HG02610 (cell line): ENCODE results near the gene NECTIN1.

Experiments used
- ATAC-seq: cut with Tn5 transposase; IDR thresholded peaks from one replicate; pipeline ENCODE4 v1.9.1; 2021; ENCODE audit warnings: mild to moderate bottlenecking, moderate library complexity; ENCODE audit not compliant: unreplicated experiment

The NECTIN1 gene

GRCh38 chr11:119714590-119714989 lies 14.4 kb downstream of the NECTIN1 start:
- ATAC-seq = no peak

GRCh38 chr11:119714189-119714588 lies 14.8 kb downstream of the NECTIN1 start:
- no peak for ATAC-seq

GRCh38 chr11:119713359-119714040 lies 15.5 kb downstream of the NECTIN1 start:
- ATAC-seq = no peak

GRCh38 chr11:119712459-119713358 lies 16.3 kb downstream of the NECTIN1 start:
- ATAC-seq = no peak

- ATAC-seq = no peak
Observed at GRCh38 chr11:119712006-119712405, 17.0 kb downstream of the NECTIN1 start.

- ATAC-seq = no peak
Observed at GRCh38 chr11:119711476-119711875, 17.5 kb downstream of the NECTIN1 start.

- ATAC-seq = no peak
Observed at GRCh38 chr11:119710417-119710816, 18.6 kb downstream of the NECTIN1 start.

- ATAC-seq = no peak
Observed at GRCh38 chr11:119709638-119710346, 19.2 kb downstream of the NECTIN1 start.

- ATAC-seq = no peak
Observed at GRCh38 chr11:119709171-119709570, 19.8 kb downstream of the NECTIN1 start.

- ATAC-seq = no peak
Observed at GRCh38 chr11:119708384-119708783, 20.6 kb downstream of the NECTIN1 start.

GRCh38 chr11:119706887-119707286 lies 22.1 kb downstream of the NECTIN1 start:
- no peak for ATAC-seq

GRCh38 chr11:119706029-119706428 lies 23.0 kb downstream of the NECTIN1 start:
- no peak for ATAC-seq

GRCh38 chr11:119705362-119705761 lies 23.6 kb downstream of the NECTIN1 start:
- ATAC-seq = no peak

- no peak for ATAC-seq
Observed at GRCh38 chr11:119704849-119705248, 24.2 kb downstream of the NECTIN1 start.

- no peak for ATAC-seq
Observed at GRCh38 chr11:119701591-119702549, 27.1 kb downstream of the NECTIN1 start.

GRCh38 chr11:119700536-119701346 lies 28.3 kb downstream of the NECTIN1 start:
- no peak for ATAC-seq

- no peak for ATAC-seq
Observed at GRCh38 chr11:119700030-119700429, 29.0 kb downstream of the NECTIN1 start.

- ATAC-seq = no peak
Observed at GRCh38 chr11:119699227-119699626, 29.8 kb downstream of the NECTIN1 start.

GRCh38 chr11:119697882-119698281 lies 31.1 kb downstream of the NECTIN1 start:
- ATAC-seq = no peak

- no peak for ATAC-seq
Observed at GRCh38 chr11:119697445-119697844, 31.6 kb downstream of the NECTIN1 start.
